ENCODE results near the gene TTC24.
A peak's percentile ranks its signal among the peaks of the same experiment; 100 is the strongest.
"Not testable (repeated sequence)": the region's sequence is repeated elsewhere in the genome, so short reads cannot be mapped to it uniquely, and the experiment has no call there.

TTC24 gene

GRCh38 chr1:156619582-156619955 is 40.0 kb downstream of the TTC24 start:
- Histone ChIP-seq H3K36me3 (ENCODE audit: control insufficient read depth, insufficient read depth, low read length) (no peaks in the 10 kb centered on the region), H3K4me3 (ENCODE audit: low read depth, low read length) (no peak overlapping the region), H3K4me1 (ENCODE audit: control insufficient read depth, insufficient read depth, low read length) (no peaks in the 10 kb centered on the region), H3K9ac (ENCODE audit: low read depth, low read length) (no peak overlapping the region), H3K9me3 (ENCODE audit: control insufficient read depth, insufficient read depth, low read length) (no peaks in the 10 kb centered on the region), H3K27me3 (ENCODE audit: control insufficient read depth, insufficient read depth, low read length) (peaks cover 59% of the 10 kb centered on the region)

GRCh38 chr1:156622581-156623297 is 43.2 kb downstream of the TTC24 start:
- H3K27me3 ChIP-seq (ENCODE audit: control insufficient read depth, insufficient read depth, low read length): peaks cover 76% of the 10 kb centered on the region
- H3K4me3 ChIP-seq (ENCODE audit: low read depth, low read length): no peak overlapping the region
- H3K9me3 ChIP-seq (ENCODE audit: control insufficient read depth, insufficient read depth, low read length): no peaks in the 10 kb centered on the region
- H3K36me3 ChIP-seq (ENCODE audit: control insufficient read depth, insufficient read depth, low read length): no peaks in the 10 kb centered on the region
- no peak overlapping the region for H3K9ac ChIP-seq (ENCODE audit: low read depth, low read length)
- H3K4me1 ChIP-seq (ENCODE audit: control insufficient read depth, insufficient read depth, low read length): no peaks in the 10 kb centered on the region

GRCh38 chr1:156623946-156624813 is 44.7 kb downstream of the TTC24 start:
- peaks cover 73% of the 10 kb centered on the region for H3K27me3 ChIP-seq (ENCODE audit: control insufficient read depth, insufficient read depth, low read length)
- peak overlapping the region; percentile 62 for H3K4me3 ChIP-seq (ENCODE audit: low read depth, low read length)
- no peak overlapping the region for H3K9ac ChIP-seq (ENCODE audit: low read depth, low read length)

GRCh38 chr1:156624814-156625435 is 45.4 kb downstream of the TTC24 start:
- Histone ChIP-seq H3K9ac (ENCODE audit: low read depth, low read length) (no peak overlapping the region), H3K27me3 (ENCODE audit: control insufficient read depth, insufficient read depth, low read length) (peaks cover 66% of the 10 kb centered on the region), H3K4me3 (ENCODE audit: low read depth, low read length) (peak overlapping the region; percentile 62), H3K9me3 (ENCODE audit: control insufficient read depth, insufficient read depth, low read length) (no peaks in the 10 kb centered on the region), H3K36me3 (ENCODE audit: control insufficient read depth, insufficient read depth, low read length) (no peaks in the 10 kb centered on the region), H3K4me1 (ENCODE audit: control insufficient read depth, insufficient read depth, low read length) (no peaks in the 10 kb centered on the region)

More at GRCh38 chr1:156623946-156624813, 44.7 kb downstream of the TTC24 start:
- H3K36me3 ChIP-seq (ENCODE audit: control insufficient read depth, insufficient read depth, low read length): no peaks in the 10 kb centered on the region
- no peaks in the 10 kb centered on the region for H3K9me3 ChIP-seq (ENCODE audit: control insufficient read depth, insufficient read depth, low read length)
- no peaks in the 10 kb centered on the region for H3K4me1 ChIP-seq (ENCODE audit: control insufficient read depth, insufficient read depth, low read length)

- H3K9ac ChIP-seq (ENCODE audit: low read depth, low read length): no peak overlapping the region
- H3K27me3 ChIP-seq (ENCODE audit: control insufficient read depth, insufficient read depth, low read length): peaks cover 60% of the 10 kb centered on the region
Observed at GRCh38 chr1:156625436-156626078, 46.0 kb downstream of the TTC24 start.

GRCh38 chr1:156626079-156626438 is 46.5 kb downstream of the TTC24 start:
- Histone ChIP-seq H3K9ac (ENCODE audit: low read depth, low read length) (no peak overlapping the region), H3K4me1 (ENCODE audit: control insufficient read depth, insufficient read depth, low read length) (no peaks in the 10 kb centered on the region), H3K9me3 (ENCODE audit: control insufficient read depth, insufficient read depth, low read length) (no peaks in the 10 kb centered on the region), H3K27me3 (ENCODE audit: control insufficient read depth, insufficient read depth, low read length) (peaks cover 55% of the 10 kb centered on the region), H3K36me3 (ENCODE audit: control insufficient read depth, insufficient read depth, low read length) (no peaks in the 10 kb centered on the region), H3K4me3 (ENCODE audit: low read depth, low read length) (no peak overlapping the region)

More at GRCh38 chr1:156625436-156626078, 46.0 kb downstream of the TTC24 start:
- Histone ChIP-seq H3K4me3 (ENCODE audit: low read depth, low read length) (peak overlapping the region; percentile 62), H3K4me1 (ENCODE audit: control insufficient read depth, insufficient read depth, low read length) (no peaks in the 10 kb centered on the region), H3K9me3 (ENCODE audit: control insufficient read depth, insufficient read depth, low read length) (no peaks in the 10 kb centered on the region), H3K36me3 (ENCODE audit: control insufficient read depth, insufficient read depth, low read length) (no peaks in the 10 kb centered on the region)

GRCh38 chr1:156627313-156627880 is 47.9 kb downstream of the TTC24 start:
- no peaks in the 10 kb centered on the region for H3K36me3 ChIP-seq (ENCODE audit: control insufficient read depth, insufficient read depth, low read length)
- peaks cover 43% of the 10 kb centered on the region for H3K27me3 ChIP-seq (ENCODE audit: control insufficient read depth, insufficient read depth, low read length)
- H3K4me1 ChIP-seq (ENCODE audit: control insufficient read depth, insufficient read depth, low read length): no peaks in the 10 kb centered on the region
- no peaks in the 10 kb centered on the region for H3K9me3 ChIP-seq (ENCODE audit: control insufficient read depth, insufficient read depth, low read length)
- no peak overlapping the region for H3K9ac ChIP-seq (ENCODE audit: low read depth, low read length)
- no peak overlapping the region for H3K4me3 ChIP-seq (ENCODE audit: low read depth, low read length)

- no peaks in the 10 kb centered on the region for H3K4me1 ChIP-seq (ENCODE audit: control insufficient read depth, insufficient read depth, low read length)
- H3K36me3 ChIP-seq (ENCODE audit: control insufficient read depth, insufficient read depth, low read length): no peaks in the 10 kb centered on the region
- H3K9me3 ChIP-seq (ENCODE audit: control insufficient read depth, insufficient read depth, low read length): no peaks in the 10 kb centered on the region
- peaks cover 31% of the 10 kb centered on the region for H3K27me3 ChIP-seq (ENCODE audit: control insufficient read depth, insufficient read depth, low read length)
- no peak overlapping the region for H3K9ac ChIP-seq (ENCODE audit: low read depth, low read length)
- no peak overlapping the region for H3K4me3 ChIP-seq (ENCODE audit: low read depth, low read length)
Observed at GRCh38 chr1:156629823-156630449, 50.4 kb downstream of the TTC24 start.

- not testable (repeated sequence) for H3K4me1 ChIP-seq (ENCODE audit: control insufficient read depth, insufficient read depth, low read length); H3K9me3 ChIP-seq (ENCODE audit: control insufficient read depth, insufficient read depth, low read length); H3K9ac ChIP-seq (ENCODE audit: low read depth, low read length); H3K36me3 ChIP-seq (ENCODE audit: control insufficient read depth, insufficient read depth, low read length); H3K4me3 ChIP-seq (ENCODE audit: low read depth, low read length)
- peaks cover 30% of the 10 kb centered on the region for H3K27me3 ChIP-seq (ENCODE audit: control insufficient read depth, insufficient read depth, low read length)
Observed at GRCh38 chr1:156631152-156631551, 51.6 kb downstream of the TTC24 start.

GRCh38 chr1:156632355-156632754 is 52.8 kb downstream of the TTC24 start:
- Histone ChIP-seq H3K9ac (ENCODE audit: low read depth, low read length) (no peak overlapping the region), H3K27me3 (ENCODE audit: control insufficient read depth, insufficient read depth, low read length) (peaks cover 24% of the 10 kb centered on the region), H3K36me3 (ENCODE audit: control insufficient read depth, insufficient read depth, low read length) (no peaks in the 10 kb centered on the region), H3K4me3 (ENCODE audit: low read depth, low read length) (no peak overlapping the region), H3K4me1 (ENCODE audit: control insufficient read depth, insufficient read depth, low read length) (no peaks in the 10 kb centered on the region), H3K9me3 (ENCODE audit: control insufficient read depth, insufficient read depth, low read length) (no peaks in the 10 kb centered on the region)
